Fibroblast of the aortic adventitia (primary cell): ENCODE results near the gene MGLL. TPM values are rescaled to one million over a fixed set of nuclear protein-coding genes. Genes with fewer than 3 reads are reported as not detected.

ENCODE experiments used
- DNase-seq: peaks from one replicate; pipeline ENCODE4 v3.0.0-alpha.2; 2010; ENCODE audit warnings: low read depth
- H3K4me3 ChIP-seq: 2 replicates; pipeline ENCODE4 v1.5.1; 2011; ENCODE audit warnings: low read depth, mild to moderate bottlenecking, control low read depth, low read length, moderate library complexity
- CTCF ChIP-seq: IDR thresholded peaks from 2 replicates; pipeline ENCODE4 v1.5.1; 2011; ENCODE audit warnings: mild to moderate bottlenecking, low read length, control low read depth, inconsistent platforms; ENCODE audit not compliant: insufficient read depth
- total RNA-seq: library from RNA; depleted of rRNA; stranded (reverse); fragments of >200 nt; gene quantifications from 2 replicates; pipeline ENCODE4 v1.2.3, GENCODE V29; 2012; ENCODE audit warnings: low replicate concordance

Gene MGLL
- total RNA-seq, 1 donor: 25.8 TPM

GRCh38 chr3:127763337-127763736, 59.0 kb downstream of the MGLL start:
- DNase-seq: no peak
- H3K4me3 ChIP-seq: no peak overlapping the region
- no peak for TF ChIP-seq CTCF

GRCh38 chr3:127762787-127763105, 59.6 kb downstream of the MGLL start:
- TF ChIP-seq CTCF: no peak
- no peak overlapping the region for H3K4me3 ChIP-seq
- DNase-seq: no peak

- TF ChIP-seq CTCF: no peak
- DNase-seq: no peak
- no peak overlapping the region for H3K4me3 ChIP-seq
Measured at GRCh38 chr3:127762077-127762786, 60.1 kb downstream of the MGLL start.

- TF ChIP-seq CTCF: no peak
- DNase-seq: no peak
Measured at GRCh38 chr3:127761441-127761801, 60.9 kb downstream of the MGLL start.

GRCh38 chr3:127760791-127761440, 61.4 kb downstream of the MGLL start:
- no peak for TF ChIP-seq CTCF
- no peak for DNase-seq
- H3K4me3 ChIP-seq: no peak overlapping the region

More at GRCh38 chr3:127761441-127761801, 60.9 kb downstream of the MGLL start:
- no peak overlapping the region for H3K4me3 ChIP-seq

GRCh38 chr3:127760361-127760760, 62.0 kb downstream of the MGLL start:
- TF ChIP-seq CTCF: no peak
- no peak overlapping the region for H3K4me3 ChIP-seq
- no peak for DNase-seq
